ENCODE measurements around the gene KBTBD13. TPM values are rescaled to one million over a fixed set of nuclear protein-coding genes. Genes with fewer than 3 reads are reported as not detected.
A peak's percentile ranks its signal among the peaks of the same experiment; 100 is the strongest.

KBTBD13 gene
- total and polyA plus RNA-seq, 11 donors = 0.78 to 11.8 (median 4.2) TPM

DNA sequence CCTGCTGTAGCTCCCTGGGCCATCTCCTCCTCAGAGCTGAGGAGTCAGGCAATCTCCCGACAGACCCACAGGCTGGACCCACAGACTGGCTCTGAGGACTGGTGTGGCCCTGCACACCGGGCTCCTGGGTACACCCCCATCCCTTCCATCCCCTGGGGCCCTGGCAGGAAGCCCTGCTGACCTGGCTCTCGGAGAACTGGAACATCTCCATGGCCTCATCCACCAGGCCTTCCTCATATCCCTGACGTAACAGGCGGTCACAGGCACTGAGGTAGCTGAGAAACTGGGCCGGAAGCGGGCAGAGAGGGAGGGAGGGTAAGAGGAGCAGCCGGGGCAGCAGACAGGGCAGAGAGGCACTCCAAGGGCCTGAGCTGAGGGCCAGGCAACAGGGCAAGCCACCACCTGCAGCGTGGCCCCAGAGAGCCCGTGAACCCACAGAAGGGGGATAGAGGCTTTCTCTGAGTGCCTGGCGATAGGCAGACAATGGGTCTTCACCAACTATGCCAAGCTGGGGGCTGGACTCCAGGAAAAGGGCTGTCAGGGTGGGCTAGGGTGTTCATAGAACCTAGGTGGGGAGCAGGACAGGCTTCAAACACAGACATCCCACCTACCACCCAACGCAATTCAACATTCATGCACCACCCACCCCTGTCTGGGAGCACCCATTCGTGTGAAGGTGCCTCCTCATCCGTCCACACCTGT is 17.9 kb downstream of the KBTBD13 start:
- Histone ChIP-seq H3K4me1 (peaks cover 0 to 29% (median 8%) of the 10 kb centered on the region in 12 donors), H3K4me3 (no peak overlapping the region), H3K27me3 (no peaks in the 10 kb centered on the region), H3K36me3 (peaks cover 0 to 33% (median 19%) of the 10 kb centered on the region in 9 donors), H3K27ac (peak overlapping the region in 3 of 12 donors; percentile 19 to 71 (median 53)), H3K9me3 (no peaks in the 10 kb centered on the region)
- DNase-seq (peak in 2 of 5 donors; percentile 52 to 79), ATAC-seq (peak in 3 of 4 donors; percentile 58 to 76 (median 70))
- 70 to 81% (median 77%) methylated on average over 13 to 14 of the region's 14 CpGs for whole genome bisulfite sequencing, 4 donors
- intact Hi-C loops (cut with DNase I) = no loop called here
- no peak for TF ChIP-seq POLR2A (IDR thresholded peaks at IDR 0.05)
- no peak for TF ChIP-seq CTCF (IDR thresholded peaks at IDR 0.05)

DNA sequence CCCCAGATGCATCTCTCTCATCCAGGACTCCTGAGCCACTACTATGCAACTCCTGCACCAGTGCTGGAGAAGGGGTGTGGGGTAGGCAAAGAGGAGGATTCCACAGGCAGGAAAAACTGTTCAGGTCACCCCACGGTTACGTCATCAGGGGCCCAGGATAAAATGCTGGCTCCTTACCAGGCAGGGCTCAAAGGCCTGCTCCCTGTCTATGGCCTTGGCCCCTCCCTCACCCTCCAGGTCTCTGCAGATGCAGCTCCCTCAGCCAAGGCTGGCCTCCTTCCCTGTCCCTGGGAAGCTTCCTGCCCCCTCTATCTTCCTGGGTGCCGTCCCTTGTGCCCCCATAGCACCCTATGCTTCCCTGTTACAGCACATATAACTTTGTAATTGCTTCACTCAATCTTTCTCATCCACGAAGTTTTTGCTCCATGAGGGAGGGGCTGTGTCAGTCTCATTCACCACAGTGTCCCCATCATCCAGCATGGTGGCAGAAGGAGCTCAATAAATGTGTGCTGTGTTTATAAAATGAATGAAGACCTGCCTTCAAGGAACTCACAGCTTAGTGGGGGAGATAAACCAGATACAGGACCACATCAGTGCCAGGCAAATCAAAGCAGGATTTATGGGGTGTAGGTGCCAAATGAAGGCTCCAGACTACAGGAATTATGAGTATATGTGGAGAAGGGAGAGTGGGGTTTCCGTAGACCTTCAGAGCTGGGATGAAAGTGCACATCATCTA is 18.6 kb downstream of the KBTBD13 start:
- intact Hi-C loops (cut with DNase I) = no loop called here
- Histone ChIP-seq H3K27ac (peak overlapping the region in 2 of 12 donors; percentile 53 to 71), H3K27me3 (no peaks in the 10 kb centered on the region), H3K4me1 (peaks cover 0 to 23% (median 6%) of the 10 kb centered on the region in 12 donors), H3K36me3 (peaks cover 0 to 39% (median 25%) of the 10 kb centered on the region in 9 donors), H3K9me3 (no peaks in the 10 kb centered on the region), H3K4me3 (no peak overlapping the region)
- no peak for DNase-seq
- 73 to 84% (median 78%) methylated on average over 5 of the region's 5 CpGs for WGBS, 4 donors
- peak in 1 of 4 donors; percentile 24 for ATAC-seq
- no peak for TF ChIP-seq CTCF (IDR thresholded peaks at IDR 0.05)
- TF ChIP-seq POLR2A (IDR thresholded peaks at IDR 0.05) = no peak

DNA sequence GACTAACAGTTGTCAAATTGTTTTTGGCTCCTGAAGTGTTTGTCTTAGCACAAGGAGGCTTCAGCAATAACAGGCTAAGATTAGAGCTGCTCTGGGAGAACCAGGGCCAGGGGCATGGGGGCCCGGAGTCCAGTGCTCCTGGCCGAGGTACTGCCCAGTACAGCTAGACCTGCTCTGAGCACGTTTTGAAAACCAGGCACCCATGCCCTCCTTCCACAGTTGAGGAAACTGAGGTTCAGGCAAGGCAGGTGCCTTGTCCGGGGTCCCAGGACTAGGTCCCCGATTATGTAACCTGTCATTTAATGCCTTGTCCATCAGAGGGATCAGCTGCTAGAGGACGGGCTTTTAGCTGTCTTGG is 19.2 kb downstream of the KBTBD13 start:
- no peak for DNase-seq
- Histone ChIP-seq H3K36me3 (peaks cover 0 to 43% (median 28%) of the 10 kb centered on the region in 9 donors), H3K4me3 (no peak overlapping the region), H3K27me3 (no peaks in the 10 kb centered on the region), H3K4me1 (peaks cover 0 to 23% (median 5%) of the 10 kb centered on the region in 12 donors), H3K27ac (peak overlapping the region in 1 of 12 donors; percentile 71), H3K9me3 (no peaks in the 10 kb centered on the region)
- 87 to 93% (median 88%) methylated on average over 3 to 6 of the region's 6 CpGs for whole genome bisulfite sequencing, 4 donors
- ATAC-seq = no peak
- intact Hi-C loops (cut with DNase I) = no loop called here
- no peak for TF ChIP-seq CTCF (IDR thresholded peaks at IDR 0.05)
- TF ChIP-seq POLR2A (IDR thresholded peaks at IDR 0.05) = no peak

Data from heart left ventricle (tissue), 16 donors.